HG03039 (cell line): ENCODE measurements around the gene MACO1.
"Not testable (repeated sequence)": the region's sequence is repeated elsewhere in the genome, so short reads cannot be mapped to it uniquely, and the experiment has no call there.

Source experiments
- ATAC-seq: cut with Tn5 transposase; IDR thresholded peaks from one replicate; pipeline ENCODE4 v1.9.1; 2021; ENCODE audit warnings: mild to moderate bottlenecking, moderate library complexity; ENCODE audit not compliant: unreplicated experiment

MACO1 gene

GRCh38 chr1:25484533-25484932, 53.8 kb downstream of the MACO1 start:
- no peak for ATAC-seq

- no peak for ATAC-seq
Measured at GRCh38 chr1:25485536-25486411, 55.1 kb downstream of the MACO1 start.

- no peak for ATAC-seq
Measured at GRCh38 chr1:25486602-25487001, 55.9 kb downstream of the MACO1 start.

GRCh38 chr1:25487628-25488027, 56.9 kb downstream of the MACO1 start:
- ATAC-seq = no peak

- no peak for ATAC-seq
Measured at GRCh38 chr1:25492323-25492722, 61.6 kb downstream of the MACO1 start.

GRCh38 chr1:25494952-25495351, 64.3 kb downstream of the MACO1 start:
- ATAC-seq = no peak

- ATAC-seq = no peak
Measured at GRCh38 chr1:25500694-25501093, 70.0 kb downstream of the MACO1 start.

- no peak for ATAC-seq
Measured at GRCh38 chr1:25501235-25502058, 70.8 kb downstream of the MACO1 start.

- ATAC-seq = no peak
Measured at GRCh38 chr1:25502957-25503356, 72.3 kb downstream of the MACO1 start.

GRCh38 chr1:25503551-25504426, 73.1 kb downstream of the MACO1 start:
- ATAC-seq = no peak

- ATAC-seq = no peak
Measured at GRCh38 chr1:25504706-25505595, 74.3 kb downstream of the MACO1 start.

GRCh38 chr1:25505656-25506385, 75.1 kb downstream of the MACO1 start:
- ATAC-seq = no peak

GRCh38 chr1:25506566-25507463, 76.1 kb downstream of the MACO1 start:
- not testable (repeated sequence) for ATAC-seq

GRCh38 chr1:25513666-25514065, 83.0 kb downstream of the MACO1 start:
- no peak for ATAC-seq

GRCh38 chr1:25515033-25515432, 84.3 kb downstream of the MACO1 start:
- no peak for ATAC-seq

GRCh38 chr1:25516686-25517085, 86.0 kb downstream of the MACO1 start:
- no peak for ATAC-seq

GRCh38 chr1:25517476-25518394, 87.0 kb downstream of the MACO1 start:
- no peak for ATAC-seq
